ENCODE results near the gene HMGA1.

The HMGA1 gene

GRCh38 chr6:34236443-34237315, at the start of gene HMGA1:
Gene HMGA1, plus strand, starts transcription at chr6:34236873. Its CDS starts 3,908 bp downstream, at chr6:34240781.
- TF ChIP-seq CTCF (IDR thresholded peaks at IDR 0.05), result no peak

DNA sequence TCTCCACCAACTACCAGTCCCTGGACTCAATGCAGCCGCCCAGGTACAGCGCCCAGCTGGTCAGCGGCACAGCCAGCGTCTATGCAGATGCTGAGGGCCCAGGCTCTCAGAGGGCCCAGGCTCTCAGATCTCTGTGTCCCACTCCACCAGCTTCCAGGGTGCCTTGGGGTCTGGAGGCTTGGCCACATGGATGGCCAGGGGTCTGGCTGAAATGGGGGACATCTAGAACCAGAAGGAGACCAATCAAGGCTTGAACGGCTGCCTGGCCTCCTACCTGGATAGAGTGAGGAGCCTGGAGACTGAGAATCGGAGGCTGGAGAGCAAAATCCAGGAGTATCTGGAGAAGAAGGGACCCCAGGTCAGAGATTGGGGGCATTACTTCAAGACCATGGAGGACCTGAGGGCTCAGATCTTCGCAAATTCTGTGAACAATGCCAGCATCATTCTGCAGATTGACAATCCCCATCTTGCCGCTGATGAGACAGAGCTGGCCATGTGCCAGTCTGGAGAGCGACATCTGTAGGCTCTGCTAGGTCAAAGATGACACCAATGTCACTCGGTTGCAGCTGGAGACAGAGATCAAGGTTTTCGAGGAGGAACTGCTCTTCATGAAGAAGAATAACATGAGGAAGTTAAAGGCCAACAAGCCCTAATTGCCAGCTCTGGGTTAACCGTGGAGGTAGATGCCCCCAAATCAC, 46.7 kb upstream of the HMGA1 start:
- no peak for TF ChIP-seq CTCF (IDR thresholded peaks at IDR 0.05)

- TF ChIP-seq CTCF (IDR thresholded peaks at IDR 0.05), result no peak
Measured at GRCh38 chr6:34190504-34191122, 46.1 kb upstream of the HMGA1 start.

DNA sequence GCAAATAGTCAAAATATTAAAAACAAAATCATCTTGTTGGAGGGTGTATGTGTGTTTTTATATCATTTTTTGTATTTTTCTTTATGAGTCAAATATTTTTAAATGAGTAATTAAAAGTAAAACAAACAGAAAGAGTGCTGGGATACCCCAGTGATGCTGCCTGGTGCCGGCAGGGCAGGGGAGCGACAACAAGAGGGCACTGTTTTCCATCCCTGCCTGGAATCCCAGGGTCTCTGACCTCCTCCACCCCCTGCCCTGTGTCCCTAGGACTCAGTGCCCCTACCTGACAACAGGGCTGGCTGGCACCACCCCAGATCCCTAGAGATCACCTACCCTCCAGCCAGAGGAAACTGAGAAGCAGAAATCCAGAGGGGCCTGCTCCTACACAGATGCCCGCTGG, 41.9 kb upstream of the HMGA1 start:
- no peak for TF ChIP-seq CTCF (IDR thresholded peaks at IDR 0.05)

DNA sequence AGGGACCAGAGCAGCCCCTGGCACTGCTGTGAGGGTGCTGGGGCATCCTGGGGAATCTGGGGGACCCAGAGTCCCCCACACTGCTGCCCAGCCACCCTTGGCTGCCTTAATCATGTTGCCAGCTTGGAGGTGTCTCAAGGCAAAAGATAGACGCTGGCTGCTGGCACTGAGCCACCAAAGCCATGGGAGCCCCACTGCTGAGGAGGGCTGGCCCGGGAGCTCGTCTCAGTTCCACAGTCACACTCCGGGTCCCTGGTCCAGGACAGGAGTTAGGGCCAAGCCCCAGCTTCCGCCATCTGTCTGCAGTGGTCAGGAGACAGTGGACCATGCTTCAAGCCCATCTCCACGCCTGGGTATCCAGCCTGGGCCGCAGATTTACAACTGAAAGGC, 41.0 kb upstream of the HMGA1 start:
- no peak for TF ChIP-seq CTCF (IDR thresholded peaks at IDR 0.05)

DNA sequence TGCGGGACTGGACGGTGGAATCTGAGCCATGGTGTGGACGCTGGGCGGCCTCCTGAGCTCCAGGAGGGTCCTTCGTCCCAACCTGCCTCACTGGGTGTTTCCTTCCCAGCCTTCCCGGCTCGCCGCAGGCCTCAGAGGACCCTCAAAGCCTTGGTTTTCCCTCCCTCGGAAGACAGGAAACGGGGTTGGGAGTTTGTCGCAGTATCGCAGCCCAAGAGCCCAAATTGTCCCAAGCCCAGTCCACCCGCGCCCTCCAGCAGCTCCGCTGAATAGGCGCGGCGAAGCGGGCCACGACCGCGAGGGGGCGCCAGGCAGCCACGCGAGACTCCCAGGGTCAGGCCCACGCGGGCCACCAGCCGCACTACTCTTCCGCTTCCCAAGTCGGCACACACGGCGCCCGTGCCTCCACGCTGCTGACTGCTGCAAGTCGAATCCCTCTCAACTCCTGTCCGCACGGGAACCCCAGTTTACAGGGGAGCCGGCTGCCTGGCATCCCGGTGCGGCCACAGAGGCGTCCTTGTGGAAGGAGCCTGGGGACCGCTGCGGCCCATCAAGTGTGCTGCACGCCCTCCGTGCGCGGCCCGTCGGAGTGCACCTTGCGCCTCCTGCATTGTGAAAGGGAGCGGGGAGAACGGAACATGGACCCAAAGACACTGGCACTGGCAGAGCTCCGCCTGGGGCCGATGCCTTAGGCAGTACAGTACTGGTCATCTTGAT, 40.4 kb upstream of the HMGA1 start:
- TF ChIP-seq CTCF (IDR thresholded peaks at IDR 0.05), result peak; percentile 85

- no peak for TF ChIP-seq CTCF (IDR thresholded peaks at IDR 0.05)
Measured at GRCh38 chr6:34196833-34197195, 39.9 kb upstream of the HMGA1 start.
